Keratinocyte (primary cell): ENCODE measurements around the gene FOXD3. TPM values are rescaled to one million over a fixed set of nuclear protein-coding genes. Genes with fewer than 3 reads are reported as not detected.

Source experiments
- DNase-seq: peaks from one replicate; pipeline ENCODE4 v3.0.0-alpha.2; 2011; ENCODE audit warnings: low read depth, missing footprints, low spot score
- FAIRE-seq: peaks from 2 replicates; lab custom pipeline; 2011; peaks lifted over from hg19 to GRCh38; lab: Jason Lieb, UNC
- H2AFZ ChIP-seq: 2 replicates; pipeline ENCODE4 v1.6.0; 2012; ENCODE audit warnings: low read length, control low read depth, inconsistent platforms; ENCODE audit not compliant: control insufficient read depth
- H3K27ac ChIP-seq: 2 replicates; pipeline ENCODE4 v1.5.1; 2011; ENCODE audit warnings: low read length; ENCODE audit not compliant: control insufficient read depth, insufficient read depth
- H3K27me3 ChIP-seq: 3 replicates; pipeline ENCODE4 v1.6.0; 2011; ENCODE audit warnings: low read length; ENCODE audit not compliant: control insufficient read depth, insufficient read depth; ENCODE audit errors: extremely low read depth
- H3K36me3 ChIP-seq, 2 experiments: 2 replicates in 1 of 2; 3 replicates in 1 of 2; pipeline ENCODE4 v1.5.1; 2011; ENCODE audit warnings: low read length in 2 of 2, mild to moderate bottlenecking in 1 of 2; ENCODE audit not compliant: control insufficient read depth in 2 of 2, insufficient read depth in 2 of 2; ENCODE audit errors: extremely low read depth in 1 of 2
- H3K4me1 ChIP-seq: 3 replicates; pipeline ENCODE4 v1.5.1; 2011; ENCODE audit warnings: low read length; ENCODE audit not compliant: control insufficient read depth, insufficient read depth; ENCODE audit errors: extremely low read depth
- H3K4me2 ChIP-seq: 3 replicates; pipeline ENCODE4 v1.6.0; 2011; ENCODE audit warnings: low read depth, low read length; ENCODE audit not compliant: control insufficient read depth, insufficient read depth; ENCODE audit errors: extremely low read depth
- H3K4me3 ChIP-seq, 3 experiments: fragments of 200-600 bp in 1 of 3; sonication (generic) in 1 of 3; 2 replicates in 2 of 3; 3 replicates in 1 of 3; pipeline ENCODE4 v1.5.1; 2011 to 2016; ENCODE audit warnings: low read length in 3 of 3, mild to moderate bottlenecking in 3 of 3, control low read depth in 2 of 3, inconsistent platforms in 1 of 3, low read depth in 1 of 3, mixed read lengths in 1 of 3, mixed run types in 1 of 3, moderate library complexity in 1 of 3; ENCODE audit not compliant: control insufficient read depth in 2 of 3, insufficient read depth in 2 of 3; ENCODE audit errors: extremely low read depth in 1 of 3
- H3K79me2 ChIP-seq: 2 replicates; pipeline ENCODE4 v1.6.0; 2012; ENCODE audit warnings: low read length; ENCODE audit not compliant: control insufficient read depth, insufficient read depth
- H3K9ac ChIP-seq: 3 replicates; pipeline ENCODE4 v1.6.0; 2011; ENCODE audit warnings: low read length; ENCODE audit not compliant: control insufficient read depth, insufficient read depth; ENCODE audit errors: extremely low read depth
- H3K9me1 ChIP-seq: 3 replicates; pipeline ENCODE4 v1.6.0; 2011; ENCODE audit warnings: low read length; ENCODE audit not compliant: control insufficient read depth, insufficient read depth; ENCODE audit errors: extremely low read depth
- H3K9me3 ChIP-seq: 2 replicates; pipeline ENCODE4 v1.5.1; 2012; ENCODE audit warnings: low read depth, low read length; ENCODE audit not compliant: control insufficient read depth
- H4K20me1 ChIP-seq: 3 replicates; pipeline ENCODE4 v1.6.0; 2011; ENCODE audit warnings: low read length; ENCODE audit not compliant: control insufficient read depth, insufficient read depth; ENCODE audit errors: extremely low read depth
- EZH2 ChIP-seq: IDR thresholded peaks from one replicate; pipeline ENCODE4 v1.6.1; 2012; ENCODE audit warnings: inconsistent platforms, mild to moderate bottlenecking, low read length, moderate library complexity
- dilution Hi-C: fragments of 300-500 bp; cut with MboI; formaldehyde crosslinking; loops from one replicate; pipeline ENCODE4 v1.7.0; 2020; ENCODE audit warnings: low sequenced_read_pairs; ENCODE audit not compliant: extremely low pct_ligation_motif_present
- polyA plus RNA-seq, 5 experiments: library from polyadenylated mRNA; depleted of rRNA in 3 of 5; stranded (reverse) in 3 of 5; stranded (forward) in 1 of 5; unstranded in 1 of 5; fragments of >200 nt; gene quantifications; 1 replicate in 1 of 5; 2 replicates in 3 of 5; 3 replicates in 1 of 5; pipeline versions ENCODE4 v1.2.1 to v1.2.3, GENCODE V29; 2011 to 2012; ENCODE audit warnings: missing spikeins in 2 of 5, low read depth in 1 of 5, low replicate concordance in 1 of 5
- TF ChIP-seq, protein P1 (sequence below), 3 experiments: IDR thresholded peaks in 1 of 3; conservative IDR thresholded peaks in 1 of 3; optimal IDR thresholded peaks in 1 of 3; 2 replicates in 2 of 3; 3 replicates in 1 of 3; pipeline versions ENCODE3 to v1.5.1; 2011; ENCODE audit warnings: low read length in 3 of 3, mild to moderate bottlenecking in 3 of 3, moderate library complexity in 2 of 3, control low read depth in 1 of 3, inconsistent platforms in 1 of 3; ENCODE audit not compliant: insufficient read depth in 2 of 3; ENCODE audit errors: extremely low read depth in 1 of 3

The FOXD3 gene
- polyA plus RNA-seq, 1 donor (not counting 4 experiments of a cell fraction or from before 2014, with no cell fraction given): not detected

GRCh38 chr1:63328781-63329180 lies 6.4 kb downstream of the FOXD3 start:
- peaks cover 86% of the 10 kb centered on the region for H3K27me3 ChIP-seq
- FAIRE-seq: no peak

GRCh38 chr1:63329621-63330330 lies 7.4 kb downstream of the FOXD3 start:
- H3K27ac ChIP-seq: no peak overlapping the region
- H3K9ac ChIP-seq: no peak overlapping the region
- dilution Hi-C loops: no loop called here
- no peak overlapping the region for H3K4me3 ChIP-seq
- FAIRE-seq (no peak), DNase-seq (no peak)
- H4K20me1 ChIP-seq: peaks cover 3% of the 10 kb centered on the region
- no peaks in the 10 kb centered on the region for H3K9me3 ChIP-seq
- H3K27me3 ChIP-seq: peaks cover 76% of the 10 kb centered on the region
- no peaks in the 10 kb centered on the region for H3K36me3 ChIP-seq
- peak; percentile 16 for TF ChIP-seq EZH2
- TF ChIP-seq, protein P1, sequence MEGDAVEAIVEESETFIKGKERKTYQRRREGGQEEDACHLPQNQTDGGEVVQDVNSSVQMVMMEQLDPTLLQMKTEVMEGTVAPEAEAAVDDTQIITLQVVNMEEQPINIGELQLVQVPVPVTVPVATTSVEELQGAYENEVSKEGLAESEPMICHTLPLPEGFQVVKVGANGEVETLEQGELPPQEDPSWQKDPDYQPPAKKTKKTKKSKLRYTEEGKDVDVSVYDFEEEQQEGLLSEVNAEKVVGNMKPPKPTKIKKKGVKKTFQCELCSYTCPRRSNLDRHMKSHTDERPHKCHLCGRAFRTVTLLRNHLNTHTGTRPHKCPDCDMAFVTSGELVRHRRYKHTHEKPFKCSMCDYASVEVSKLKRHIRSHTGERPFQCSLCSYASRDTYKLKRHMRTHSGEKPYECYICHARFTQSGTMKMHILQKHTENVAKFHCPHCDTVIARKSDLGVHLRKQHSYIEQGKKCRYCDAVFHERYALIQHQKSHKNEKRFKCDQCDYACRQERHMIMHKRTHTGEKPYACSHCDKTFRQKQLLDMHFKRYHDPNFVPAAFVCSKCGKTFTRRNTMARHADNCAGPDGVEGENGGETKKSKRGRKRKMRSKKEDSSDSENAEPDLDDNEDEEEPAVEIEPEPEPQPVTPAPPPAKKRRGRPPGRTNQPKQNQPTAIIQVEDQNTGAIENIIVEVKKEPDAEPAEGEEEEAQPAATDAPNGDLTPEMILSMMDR (optimal IDR thresholded peaks at IDR 0.05 in 1 of 3, IDR thresholded peaks at IDR 0.05 in 1 of 3, conservative IDR thresholded peaks at IDR 0.05 in 1 of 3; ENCODE audit: extremely low read depth in 1 of 3, insufficient read depth in 2 of 3, low read length in 3 of 3): no peak
- H3K4me1 ChIP-seq: no peaks in the 10 kb centered on the region
- H2AFZ ChIP-seq: no peak overlapping the region
- no peaks in the 10 kb centered on the region for H3K9me1 ChIP-seq
- H3K79me2 ChIP-seq: no peaks in the 10 kb centered on the region
- H3K4me2 ChIP-seq: no peak overlapping the region

More at GRCh38 chr1:63328781-63329180, 6.4 kb downstream of the FOXD3 start:
- H3K9ac ChIP-seq: no peak overlapping the region
- H3K4me2 ChIP-seq: no peak overlapping the region
- no peaks in the 10 kb centered on the region for H3K9me3 ChIP-seq
- TF ChIP-seq EZH2: no peak
- TF ChIP-seq, protein P1 (optimal IDR thresholded peaks at IDR 0.05 in 1 of 3, IDR thresholded peaks at IDR 0.05 in 1 of 3, conservative IDR thresholded peaks at IDR 0.05 in 1 of 3; ENCODE audit: extremely low read depth in 1 of 3, insufficient read depth in 2 of 3, low read length in 3 of 3): no peak
- H4K20me1 ChIP-seq: peaks cover 3% of the 10 kb centered on the region
- H2AFZ ChIP-seq: no peak overlapping the region
- no peaks in the 10 kb centered on the region for H3K9me1 ChIP-seq
- H3K27ac ChIP-seq: no peak overlapping the region
- no peaks in the 10 kb centered on the region for H3K36me3 ChIP-seq
- H3K4me3 ChIP-seq: no peak overlapping the region
- dilution Hi-C loops: no loop called here
- H3K4me1 ChIP-seq: no peaks in the 10 kb centered on the region
- no peaks in the 10 kb centered on the region for H3K79me2 ChIP-seq
- no peak for DNase-seq
